Measurements from ENCODE around the gene RPS14.

DNA sequence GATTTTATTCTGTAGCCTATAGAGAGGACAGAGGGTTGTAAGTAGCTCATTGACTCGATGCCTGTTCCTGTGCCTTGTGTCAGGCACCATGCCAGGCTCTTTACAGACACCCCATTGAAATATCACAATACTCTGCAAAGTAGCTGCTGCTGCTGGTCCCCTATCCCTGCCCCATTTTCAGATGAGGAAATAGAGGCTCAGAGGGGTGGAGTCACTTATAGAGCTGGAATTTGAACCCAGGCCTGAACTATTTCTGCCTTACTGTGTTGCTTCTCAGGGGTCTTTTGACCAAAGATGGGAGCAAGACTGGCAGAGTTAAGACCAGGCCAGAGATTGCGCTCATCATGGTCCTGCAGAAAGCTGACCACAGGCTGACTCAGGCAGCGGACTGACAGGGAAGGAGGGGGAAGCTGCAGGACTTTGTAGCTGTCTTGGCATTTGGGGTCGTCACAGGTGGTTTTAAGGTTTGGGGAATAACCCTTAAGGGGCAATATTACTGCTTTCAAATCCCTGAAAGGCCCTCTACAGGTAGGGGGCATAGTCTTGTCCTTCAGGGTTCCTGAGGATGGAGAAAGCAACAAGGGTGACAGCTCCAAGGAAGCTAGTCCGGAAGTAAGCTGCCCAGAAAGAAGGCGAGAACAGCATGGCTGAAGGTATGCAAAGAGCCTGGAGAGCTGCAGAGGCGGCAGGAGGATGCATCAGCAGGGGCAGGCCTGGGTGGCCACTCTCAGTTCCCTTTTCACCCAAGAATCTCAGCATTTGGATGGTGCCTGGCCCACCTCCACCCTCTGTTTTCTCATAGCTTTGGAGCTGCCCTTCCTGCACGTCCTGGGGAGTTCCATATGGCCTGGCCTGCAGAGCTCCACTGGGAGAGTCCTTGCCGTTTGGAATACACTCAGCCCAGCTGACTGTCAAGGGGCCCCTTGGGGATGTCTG, 40.1 kb upstream of the RPS14 start:
- TF ChIP-seq EZH2phosphoT487 (IDR thresholded peaks at IDR 0.05; ENCODE audit: borderline replicate concordance, low read depth), result no peak
- TF ChIP-seq EP300 (IDR thresholded peaks at IDR 0.05; ENCODE audit: borderline replicate concordance in 1 of 2, low read depth in 1 of 2, low read length in 1 of 2), result no peak
- TF ChIP-seq CTCF (IDR thresholded peaks at IDR 0.05), result no peak
- TF ChIP-seq POLR2AphosphoS5 (IDR thresholded peaks at IDR 0.05; ENCODE audit: low read depth, low read length), result no peak
- TF ChIP-seq, protein P1, sequence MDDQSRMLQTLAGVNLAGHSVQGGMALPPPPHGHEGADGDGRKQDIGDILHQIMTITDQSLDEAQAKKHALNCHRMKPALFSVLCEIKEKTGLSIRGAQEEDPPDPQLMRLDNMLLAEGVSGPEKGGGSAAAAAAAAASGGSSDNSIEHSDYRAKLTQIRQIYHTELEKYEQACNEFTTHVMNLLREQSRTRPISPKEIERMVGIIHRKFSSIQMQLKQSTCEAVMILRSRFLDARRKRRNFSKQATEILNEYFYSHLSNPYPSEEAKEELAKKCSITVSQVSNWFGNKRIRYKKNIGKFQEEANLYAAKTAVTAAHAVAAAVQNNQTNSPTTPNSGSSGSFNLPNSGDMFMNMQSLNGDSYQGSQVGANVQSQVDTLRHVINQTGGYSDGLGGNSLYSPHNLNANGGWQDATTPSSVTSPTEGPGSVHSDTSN (IDR thresholded peaks at IDR 0.05), result peak; percentile 25; the same call in 1 of the 2 replicates
- no peak for TF ChIP-seq USF2 (IDR thresholded peaks at IDR 0.05; ENCODE audit: borderline replicate concordance, low read depth, low read length)

Measured in SK-N-SH (cell line).